GM23338 (cell line): Measurements from ENCODE around the gene SRGAP2C. TPM values are rescaled to one million over a fixed set of nuclear protein-coding genes. Genes with fewer than 3 reads are reported as not detected.
"Not testable (repeated sequence)": the region's sequence is repeated elsewhere in the genome, so short reads cannot be mapped to it uniquely, and the experiment has no call there.

Experiments used
- ATAC-seq: fragments of 200-7000 bp; cut with Tn5 transposase; 3 replicates; pipeline ENCODE4 v1.9.1; 2020
- DNase-seq: peaks from one replicate; pipeline ENCODE4 v3.0.0-alpha.2; 2015; ENCODE audit warnings: low spot score
- H2AFZ ChIP-seq: fragments of 200-600 bp; sonication (generic); 2 replicates; pipeline ENCODE4 v1.8.0; 2016; ENCODE audit warnings: antibody characterized with exemption, mild to moderate bottlenecking, moderate library complexity
- H3F3A ChIP-seq: fragments of 200-600 bp; sonication (generic); replicated peaks from 2 replicates; pipeline ENCODE4 v1.8.0; 2017; ENCODE audit warnings: antibody characterized with exemption, mixed run types, low read depth
- H3K27ac ChIP-seq: fragments of 200-600 bp; sonication (generic); 2 replicates; pipeline ENCODE4 v1.6.1; 2016; ENCODE audit warnings: low read depth
- H3K27me3 ChIP-seq: fragments of 200-600 bp; sonication (generic); 2 replicates; pipeline ENCODE4 v1.8.0; 2016; ENCODE audit warnings: mild to moderate bottlenecking, mixed run types, moderate library complexity; ENCODE audit not compliant: insufficient read depth
- H3K36me3 ChIP-seq: fragments of 200-600 bp; sonication (generic); 2 replicates; pipeline ENCODE4 v1.8.0; 2016; ENCODE audit warnings: mild to moderate bottlenecking; ENCODE audit not compliant: insufficient read depth
- H3K4me1 ChIP-seq: fragments of 200-600 bp; sonication (generic); 2 replicates; pipeline ENCODE4 v1.8.0; 2016; ENCODE audit warnings: mild to moderate bottlenecking, moderate library complexity; ENCODE audit not compliant: insufficient read depth
- H3K4me2 ChIP-seq: fragments of 200-600 bp; sonication (generic); 2 replicates; pipeline ENCODE4 v1.7.1; 2017; ENCODE audit warnings: mixed run types
- H3K4me3 ChIP-seq: fragments of 200-600 bp; sonication (generic); 2 replicates; pipeline ENCODE4 v1.6.1; 2016; ENCODE audit warnings: mixed run types
- H3K79me2 ChIP-seq: fragments of 200-600 bp; sonication (generic); replicated peaks from 2 replicates; pipeline ENCODE4 v1.8.0; 2017; ENCODE audit warnings: mild to moderate bottlenecking; ENCODE audit not compliant: insufficient read depth
- H3K9me2 ChIP-seq: fragments of 200-600 bp; sonication (generic); 2 replicates; pipeline ENCODE4 v1.8.0; 2017; ENCODE audit not compliant: insufficient read depth
- H4K20me1 ChIP-seq: fragments of 200-600 bp; sonication (generic); replicated peaks from 2 replicates; pipeline ENCODE4 v1.8.0; 2017; ENCODE audit warnings: mild to moderate bottlenecking; ENCODE audit not compliant: insufficient read depth
- H3K27ac Mint-ChIP-seq: 2 replicates; pipeline ENCODE4 v1.8.0; 2020; ENCODE audit warnings: inconsistent platforms, mild to moderate bottlenecking, moderate library complexity, mixed read lengths
- H3K27me3 Mint-ChIP-seq: 3 replicates; pipeline ENCODE4 v1.8.0; 2022; ENCODE audit warnings: low read depth, mild to moderate bottlenecking, moderate library complexity, mixed read lengths, inconsistent platforms; ENCODE audit not compliant: insufficient read depth, poor library complexity
- H3K36me3 Mint-ChIP-seq: 3 replicates; pipeline ENCODE4 v1.8.0; 2021; ENCODE audit warnings: low read depth, mild to moderate bottlenecking, inconsistent platforms, moderate library complexity, mixed read lengths
- H3K4me1 Mint-ChIP-seq: 3 replicates; pipeline ENCODE4 v1.8.0; 2020; ENCODE audit warnings: mild to moderate bottlenecking, inconsistent platforms, mixed read lengths
- H3K4me3 Mint-ChIP-seq: 3 replicates; pipeline ENCODE4 v1.8.0; 2021; ENCODE audit warnings: moderate library complexity, mild to moderate bottlenecking, inconsistent platforms, mixed read lengths
- H3K9me3 Mint-ChIP-seq: 3 replicates; pipeline ENCODE4 v1.8.0; 2020; ENCODE audit warnings: moderate library complexity, mild to moderate bottlenecking, inconsistent platforms, mixed read lengths
- polyA plus RNA-seq: library from polyadenylated mRNA; unstranded; fragments of >200 nt; fragmentation: Nextera tagmentation; extraction: Ambion mirVana; gene quantifications from 2 replicates; pipeline ENCODE4 v1.2.1, GENCODE V29; 2016
- total RNA-seq: library from RNA; depleted of rRNA; stranded (reverse); fragments of >200 nt; shearing (Covaris generic); gene quantifications from 2 replicates; pipeline ENCODE4 v1.2.3, GENCODE V29; 2014

Gene SRGAP2C
- total and polyA plus RNA-seq, 2 experiments from 2014 or later = 18.0 to 20.4 TPM

DNA sequence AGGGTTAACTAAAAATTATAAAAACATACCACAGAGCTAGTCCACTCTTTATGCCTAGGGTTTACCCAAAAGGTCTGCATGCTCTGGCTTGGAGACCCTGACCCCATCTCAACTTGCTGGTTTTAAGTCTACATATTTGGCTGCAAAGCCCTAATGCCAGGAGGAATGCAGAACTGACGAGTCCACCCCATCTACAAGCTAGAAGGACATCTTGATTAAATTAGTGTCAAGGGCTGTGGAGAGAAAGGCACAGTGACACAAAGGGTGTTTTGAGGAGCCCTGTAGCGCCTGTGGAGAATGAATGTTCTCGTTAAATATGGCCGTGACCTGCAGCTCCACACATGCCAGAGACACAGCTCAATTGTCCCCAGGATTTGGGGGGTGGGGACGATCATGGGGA is 162.7 kb downstream of the SRGAP2C start:
- not testable (repeated sequence) for H3F3A ChIP-seq, H3K4me1 ChIP-seq, H3K36me3 Mint-ChIP-seq, DNase-seq, ATAC-seq, H3K9me3 Mint-ChIP-seq, H3K4me1 Mint-ChIP-seq, H3K27ac Mint-ChIP-seq, H3K36me3 ChIP-seq, H3K4me2 ChIP-seq, H3K9me2 ChIP-seq, H4K20me1 ChIP-seq, H3K4me3 ChIP-seq, H3K4me3 Mint-ChIP-seq, H3K27me3 Mint-ChIP-seq, H2AFZ ChIP-seq, H3K79me2 ChIP-seq, H3K27me3 ChIP-seq, H3K27ac ChIP-seq

DNA sequence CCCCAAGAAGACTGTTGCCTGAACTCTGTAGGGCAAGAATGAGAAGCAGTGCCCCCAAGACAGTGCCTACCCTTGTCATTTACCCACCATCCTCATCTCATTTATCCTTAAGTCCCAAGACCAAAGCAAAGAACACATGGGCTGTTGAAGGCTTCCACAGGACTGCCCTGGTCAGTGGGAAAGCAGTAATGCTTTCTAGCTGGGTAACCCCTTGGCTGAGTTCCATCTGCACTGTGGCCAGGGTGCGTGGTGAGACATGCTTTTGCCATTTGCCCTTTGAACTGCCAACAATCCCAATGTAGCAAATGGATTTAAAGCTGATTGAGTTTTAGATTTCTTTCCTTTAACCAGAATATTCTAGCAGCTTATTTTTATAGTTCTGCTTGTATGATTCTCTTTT is 163.3 kb downstream of the SRGAP2C start:
- not testable (repeated sequence) for H2AFZ ChIP-seq, H3K4me3 Mint-ChIP-seq, DNase-seq, H3K9me3 Mint-ChIP-seq, H3K9me2 ChIP-seq, H3K36me3 Mint-ChIP-seq, H3K27me3 Mint-ChIP-seq, H3K79me2 ChIP-seq, H3K27ac ChIP-seq, H3F3A ChIP-seq, H3K4me2 ChIP-seq, H3K27me3 ChIP-seq, H3K4me1 ChIP-seq, H3K27ac Mint-ChIP-seq, H4K20me1 ChIP-seq, H3K4me1 Mint-ChIP-seq, H3K4me3 ChIP-seq, ATAC-seq, H3K36me3 ChIP-seq

- H3K79me2 ChIP-seq, H3K27me3 ChIP-seq, H3K4me1 Mint-ChIP-seq, H3K4me1 ChIP-seq, H3K4me2 ChIP-seq, H3K36me3 Mint-ChIP-seq, H3K27ac ChIP-seq, H3K9me2 ChIP-seq, H3K36me3 ChIP-seq, H2AFZ ChIP-seq, H3K4me3 Mint-ChIP-seq, H3K9me3 Mint-ChIP-seq, H4K20me1 ChIP-seq, DNase-seq, H3K4me3 ChIP-seq, H3K27me3 Mint-ChIP-seq, H3F3A ChIP-seq, ATAC-seq, H3K27ac Mint-ChIP-seq: not testable (repeated sequence)
These were observed 164.7 kb downstream of the SRGAP2C start for GRCh38 chr1:121349332-121349967.

GRCh38 chr1:121355711-121356420 is 171.1 kb downstream of the SRGAP2C start:
- not testable (repeated sequence) for H3F3A ChIP-seq, H3K27ac Mint-ChIP-seq, H3K27ac ChIP-seq, H3K79me2 ChIP-seq, H4K20me1 ChIP-seq, H3K4me2 ChIP-seq, H3K4me3 ChIP-seq, H3K9me2 ChIP-seq, ATAC-seq, H3K36me3 Mint-ChIP-seq, H3K4me1 Mint-ChIP-seq, H2AFZ ChIP-seq, DNase-seq, H3K9me3 Mint-ChIP-seq, H3K27me3 Mint-ChIP-seq, H3K4me1 ChIP-seq, H3K27me3 ChIP-seq, H3K36me3 ChIP-seq, H3K4me3 Mint-ChIP-seq

GRCh38 chr1:121356819-121357218 is 172.0 kb downstream of the SRGAP2C start:
- H3K4me1 Mint-ChIP-seq, H2AFZ ChIP-seq, H3K36me3 ChIP-seq, H3F3A ChIP-seq, H3K4me2 ChIP-seq, H3K27ac Mint-ChIP-seq, H3K9me2 ChIP-seq, H3K27me3 Mint-ChIP-seq, ATAC-seq, H3K4me3 ChIP-seq, H3K9me3 Mint-ChIP-seq, H4K20me1 ChIP-seq, H3K36me3 Mint-ChIP-seq, H3K27me3 ChIP-seq, DNase-seq, H3K4me3 Mint-ChIP-seq, H3K79me2 ChIP-seq, H3K27ac ChIP-seq, H3K4me1 ChIP-seq: not testable (repeated sequence)

DNA sequence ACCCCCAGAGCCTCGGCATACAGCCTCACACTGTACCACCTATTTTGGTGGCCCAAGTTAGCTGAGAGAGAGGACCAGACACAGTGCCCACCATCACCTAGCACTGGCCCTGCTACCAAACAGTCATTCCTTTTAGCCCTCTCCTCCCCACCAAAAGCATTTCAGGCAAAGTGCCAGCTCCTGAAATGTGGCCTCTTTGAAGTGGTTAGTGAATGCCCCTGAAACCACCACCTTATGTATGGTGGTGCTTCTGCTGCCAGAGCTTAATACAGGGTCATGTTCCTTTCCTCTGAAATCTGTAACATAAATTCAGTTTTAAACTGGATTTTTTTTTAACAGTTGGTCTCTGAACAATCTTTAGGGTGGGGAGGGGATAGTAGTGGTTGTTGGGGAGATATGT is 175.8 kb downstream of the SRGAP2C start:
- H3K27me3 ChIP-seq, H4K20me1 ChIP-seq, H3F3A ChIP-seq, H3K79me2 ChIP-seq, H3K4me1 Mint-ChIP-seq, DNase-seq, H3K27ac ChIP-seq, H3K4me3 ChIP-seq, H3K36me3 ChIP-seq, H3K4me3 Mint-ChIP-seq, H3K4me1 ChIP-seq, H3K9me2 ChIP-seq, H3K27ac Mint-ChIP-seq, H2AFZ ChIP-seq, H3K27me3 Mint-ChIP-seq, H3K4me2 ChIP-seq, ATAC-seq, H3K36me3 Mint-ChIP-seq, H3K9me3 Mint-ChIP-seq: not testable (repeated sequence)
